Prostate gland (tissue), 2 donors: ENCODE measurements around the gene IFNAR1. TPM values are rescaled to one million over a fixed set of nuclear protein-coding genes. Genes with fewer than 3 reads are reported as not detected.
"Not testable (repeated sequence)": the region's sequence is repeated elsewhere in the genome, so short reads cannot be mapped to it uniquely, and the experiment has no call there.

Experiments used
- DNase-seq: peaks from one replicate; pipeline ENCODE4 v3.0.0-alpha.2; 2019; ENCODE audit warnings: low spot score
- H3K27ac ChIP-seq, 2 donors: fragments of 200-600 bp; sonication (generic); 2 replicates each; pipeline ENCODE4 v1.5.1; 2017 to 2019
- H3K27me3 ChIP-seq: fragments of 200-600 bp; sonication (generic); replicated peaks from 2 replicates; pipeline ENCODE4 v1.5.1; 2019; ENCODE audit not compliant: insufficient read depth
- H3K36me3 ChIP-seq, 2 donors: fragments of 200-600 bp; sonication (generic); 1 replicate in 1 of 2; 2 replicates in 1 of 2; pipeline versions ENCODE4 v1.5.1 to v1.8.1; 2017 to 2019
- H3K4me1 ChIP-seq: fragments of 200-600 bp; sonication (generic); replicated peaks from 2 replicates; pipeline ENCODE4 v1.5.1; 2019
- H3K4me3 ChIP-seq, 2 donors: fragments of 200-600 bp; sonication (generic); 2 replicates each; pipeline ENCODE4 v1.5.1; 2017 to 2019
- H3K9me3 ChIP-seq: fragments of 200-600 bp; sonication (generic); 2 replicates; pipeline ENCODE4 v1.5.1; 2017
- POLR2A ChIP-seq: fragments of 450-650 bp; IDR thresholded peaks from one replicate; pipeline ENCODE4 v1.6.1; 2016; ENCODE audit warnings: antibody characterized with exemption, mild to moderate bottlenecking
- POLR2AphosphoS5 ChIP-seq: sonication (generic); formaldehyde crosslinking; IDR thresholded peaks from one replicate; pipeline ENCODE4 v1.6.1; 2017; ENCODE audit warnings: antibody characterized with exemption
- WGBS: methylation state at CpG from one replicate; pipeline ENCODE4 v1.1.5; 2018; 5-methylcytosine and 5-hydroxymethylcytosine counted together
- intact Hi-C: fragments of 100-400 bp; cut with DNase I; formaldehyde crosslinking; loops from one replicate; pipeline ENCODE4 v1.14.2; 2022
- total RNA-seq, 2 donors: library from RNA; depleted of rRNA; stranded (reverse); fragments of >200 nt; gene quantifications; one replicate each; pipeline ENCODE4 v1.1.0, GENCODE V29; 2016
- TF ChIP-seq, protein P1 (sequence below), 4 experiments: fragments of 200-600 bp in 2 of 4; fragments of 450-650 bp in 2 of 4; sonication (generic) in 2 of 4; IDR thresholded peaks; 1 replicate in 3 of 4; 2 replicates in 1 of 4; pipeline ENCODE4 v1.5.1; 2016 to 2019; ENCODE audit warnings: antibody characterized with exemption in 4 of 4, mild to moderate bottlenecking in 2 of 4, moderate library complexity in 2 of 4

Gene IFNAR1
- total RNA-seq, 2 donors from 2014 or later, result 29.8 to 34.4 TPM

DNA sequence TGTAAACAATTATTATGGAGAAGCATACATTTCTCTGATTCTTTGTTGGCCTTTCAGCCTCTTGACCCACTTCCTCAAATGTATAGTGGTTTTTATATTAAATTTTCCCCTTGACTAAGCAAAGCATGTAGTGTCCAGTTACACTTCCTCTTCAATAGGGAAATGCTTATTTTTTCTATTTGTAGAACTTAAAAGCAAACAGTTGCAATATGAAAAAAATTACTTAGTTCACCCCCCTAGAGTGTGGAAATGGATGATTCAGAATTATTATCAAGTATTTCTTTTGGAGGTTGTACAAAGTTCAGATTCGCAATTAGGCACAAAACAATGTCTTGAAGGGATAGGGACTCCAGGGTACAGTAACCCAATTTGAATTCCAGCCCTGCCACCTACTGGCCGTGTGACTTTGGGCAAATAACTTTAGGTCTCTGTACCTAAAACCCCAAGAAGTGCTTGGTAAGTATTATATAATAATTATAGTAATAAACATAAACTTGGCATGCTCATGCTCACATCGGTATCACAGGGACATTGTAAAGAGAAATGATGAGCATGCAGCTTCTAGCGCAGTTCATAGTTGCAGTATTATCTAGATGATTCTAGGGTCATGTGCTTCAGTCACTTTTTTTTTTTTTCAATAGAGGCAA is 49.8 kb downstream of the IFNAR1 start:
- Histone ChIP-seq H3K4me1 (no peaks in the 10 kb centered on the region), H3K27me3 (no peaks in the 10 kb centered on the region), H3K36me3 (no peaks in the 10 kb centered on the region), H3K4me3 (no peak overlapping the region), H3K27ac (no peak overlapping the region), H3K9me3 (no peaks in the 10 kb centered on the region)
- peak; percentile 37 for DNase-seq
- intact Hi-C loops, result no loop called here
- no peak for TF ChIP-seq POLR2A
- TF ChIP-seq, protein P1, sequence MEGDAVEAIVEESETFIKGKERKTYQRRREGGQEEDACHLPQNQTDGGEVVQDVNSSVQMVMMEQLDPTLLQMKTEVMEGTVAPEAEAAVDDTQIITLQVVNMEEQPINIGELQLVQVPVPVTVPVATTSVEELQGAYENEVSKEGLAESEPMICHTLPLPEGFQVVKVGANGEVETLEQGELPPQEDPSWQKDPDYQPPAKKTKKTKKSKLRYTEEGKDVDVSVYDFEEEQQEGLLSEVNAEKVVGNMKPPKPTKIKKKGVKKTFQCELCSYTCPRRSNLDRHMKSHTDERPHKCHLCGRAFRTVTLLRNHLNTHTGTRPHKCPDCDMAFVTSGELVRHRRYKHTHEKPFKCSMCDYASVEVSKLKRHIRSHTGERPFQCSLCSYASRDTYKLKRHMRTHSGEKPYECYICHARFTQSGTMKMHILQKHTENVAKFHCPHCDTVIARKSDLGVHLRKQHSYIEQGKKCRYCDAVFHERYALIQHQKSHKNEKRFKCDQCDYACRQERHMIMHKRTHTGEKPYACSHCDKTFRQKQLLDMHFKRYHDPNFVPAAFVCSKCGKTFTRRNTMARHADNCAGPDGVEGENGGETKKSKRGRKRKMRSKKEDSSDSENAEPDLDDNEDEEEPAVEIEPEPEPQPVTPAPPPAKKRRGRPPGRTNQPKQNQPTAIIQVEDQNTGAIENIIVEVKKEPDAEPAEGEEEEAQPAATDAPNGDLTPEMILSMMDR (IDR thresholded peaks at IDR 0.05), result peak; percentile 48 to 58 (median 54)
- no peak for TF ChIP-seq POLR2AphosphoS5
- 27% methylated on average over 4 of the region's 4 CpGs for WGBS

DNA sequence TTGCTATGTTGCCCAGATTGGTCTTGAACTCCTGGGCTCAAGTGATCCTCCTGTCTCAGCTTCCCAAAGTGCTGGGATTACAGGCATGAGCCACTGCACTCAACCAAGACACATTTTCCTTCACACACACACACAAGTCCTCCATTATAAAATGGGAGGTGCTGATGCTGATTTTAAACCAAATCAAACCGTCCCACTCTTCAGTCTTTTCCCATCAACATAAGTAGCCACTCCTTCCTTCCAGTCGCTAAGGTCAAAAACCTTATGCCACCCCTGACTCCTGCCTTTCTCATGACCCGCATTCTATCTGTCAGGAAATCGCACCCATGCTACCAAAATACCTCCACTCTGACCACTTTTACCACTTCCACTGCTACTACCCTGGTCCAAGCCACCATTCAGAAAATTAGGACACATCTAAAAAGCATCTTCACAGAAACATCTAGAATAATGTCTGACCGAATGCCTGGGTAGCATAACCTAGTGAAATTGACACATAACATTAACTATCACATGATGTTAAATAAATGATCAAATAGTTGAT is 50.4 kb downstream of the IFNAR1 start:
- Histone ChIP-seq H3K4me1 (no peaks in the 10 kb centered on the region), H3K27me3 (no peaks in the 10 kb centered on the region), H3K4me3 (no peak overlapping the region), H3K27ac (no peak overlapping the region), H3K36me3 (no peaks in the 10 kb centered on the region), H3K9me3 (no peaks in the 10 kb centered on the region)
- intact Hi-C loops, result no loop called here
- no peak for DNase-seq
- 74% methylated on average over 5 of the region's 5 CpGs for WGBS
- TF ChIP-seq, protein P1 (IDR thresholded peaks at IDR 0.05), result no peak
- TF ChIP-seq POLR2A (no peak), POLR2AphosphoS5 (no peak)

DNA sequence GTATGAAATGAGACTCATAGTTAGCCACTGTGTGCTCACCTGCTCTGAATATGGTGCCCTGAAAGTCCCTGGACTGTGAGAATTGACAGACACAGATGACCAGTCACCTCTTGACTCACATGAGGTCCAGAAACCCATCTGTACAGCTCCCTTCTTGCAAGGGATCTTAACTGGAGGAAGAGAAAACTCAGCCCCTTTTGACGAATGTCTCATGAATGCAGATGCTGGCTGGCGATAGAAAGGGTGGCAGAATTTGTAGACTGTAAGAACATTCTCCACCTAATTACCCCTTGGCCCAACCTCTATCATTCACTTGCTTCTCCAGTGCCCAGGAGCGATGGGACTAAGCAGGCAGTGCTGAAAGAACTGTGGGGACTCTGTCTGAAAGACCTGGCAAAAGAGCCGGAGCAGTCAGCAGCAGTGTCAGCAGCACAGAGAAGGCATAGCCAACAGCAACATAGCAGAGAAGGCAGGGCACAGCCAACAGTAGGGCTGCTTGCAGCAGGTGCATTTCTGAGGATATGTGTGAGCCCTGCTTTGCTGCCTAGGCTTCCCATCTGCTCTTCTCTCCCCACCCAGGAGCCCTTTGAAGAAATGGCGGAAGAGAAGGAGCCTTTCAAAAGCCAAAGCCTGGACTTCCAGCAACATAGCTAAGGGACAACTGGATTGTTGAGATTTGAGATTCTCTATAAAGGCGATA is 52.6 kb downstream of the IFNAR1 start:
- intact Hi-C loops, result no loop called here
- Histone ChIP-seq H3K36me3 (no peaks in the 10 kb centered on the region), H3K4me1 (no peaks in the 10 kb centered on the region), H3K27me3 (no peaks in the 10 kb centered on the region), H3K9me3 (no peaks in the 10 kb centered on the region), H3K27ac (no peak overlapping the region), H3K4me3 (no peak overlapping the region)
- WGBS, result 85% methylated on average over 6 of the region's 6 CpGs
- TF ChIP-seq, protein P1 (IDR thresholded peaks at IDR 0.05), result no peak
- TF ChIP-seq POLR2A, result no peak
- no peak for TF ChIP-seq POLR2AphosphoS5
- no peak for DNase-seq

- H3K4me3 ChIP-seq, result no peak overlapping the region
- H3K27me3 ChIP-seq, result no peaks in the 10 kb centered on the region
- no peak for DNase-seq
- H3K36me3 ChIP-seq, result no peaks in the 10 kb centered on the region
- intact Hi-C loops, result no loop called here
- WGBS, result 90% methylated on average over 9 of the region's 9 CpGs
- H3K4me1 ChIP-seq, result no peaks in the 10 kb centered on the region
- no peak overlapping the region for H3K27ac ChIP-seq
- TF ChIP-seq, protein P1 (IDR thresholded peaks at IDR 0.05), result no peak
- no peak for TF ChIP-seq POLR2AphosphoS5
- TF ChIP-seq POLR2A, result no peak
- H3K9me3 ChIP-seq, result no peaks in the 10 kb centered on the region
Measured at GRCh38 chr21:33378081-33378480, 53.3 kb downstream of the IFNAR1 start.

- intact Hi-C loops, H3K4me3 ChIP-seq, H3K9me3 ChIP-seq, H3K36me3 ChIP-seq, H3K4me1 ChIP-seq, H3K27me3 ChIP-seq, DNase-seq: not testable (repeated sequence)
- WGBS, result 39% methylated on average over 1 of the region's 1 CpG
- H3K27ac ChIP-seq, result peak overlapping the region; percentile 9 to 64
Measured at GRCh38 chr21:33379934-33380333, 55.2 kb downstream of the IFNAR1 start.
